Measurements from ENCODE around the gene GIPC3.
A peak's percentile ranks its signal among the peaks of the same experiment; 100 is the strongest.

The GIPC3 gene

DNA sequence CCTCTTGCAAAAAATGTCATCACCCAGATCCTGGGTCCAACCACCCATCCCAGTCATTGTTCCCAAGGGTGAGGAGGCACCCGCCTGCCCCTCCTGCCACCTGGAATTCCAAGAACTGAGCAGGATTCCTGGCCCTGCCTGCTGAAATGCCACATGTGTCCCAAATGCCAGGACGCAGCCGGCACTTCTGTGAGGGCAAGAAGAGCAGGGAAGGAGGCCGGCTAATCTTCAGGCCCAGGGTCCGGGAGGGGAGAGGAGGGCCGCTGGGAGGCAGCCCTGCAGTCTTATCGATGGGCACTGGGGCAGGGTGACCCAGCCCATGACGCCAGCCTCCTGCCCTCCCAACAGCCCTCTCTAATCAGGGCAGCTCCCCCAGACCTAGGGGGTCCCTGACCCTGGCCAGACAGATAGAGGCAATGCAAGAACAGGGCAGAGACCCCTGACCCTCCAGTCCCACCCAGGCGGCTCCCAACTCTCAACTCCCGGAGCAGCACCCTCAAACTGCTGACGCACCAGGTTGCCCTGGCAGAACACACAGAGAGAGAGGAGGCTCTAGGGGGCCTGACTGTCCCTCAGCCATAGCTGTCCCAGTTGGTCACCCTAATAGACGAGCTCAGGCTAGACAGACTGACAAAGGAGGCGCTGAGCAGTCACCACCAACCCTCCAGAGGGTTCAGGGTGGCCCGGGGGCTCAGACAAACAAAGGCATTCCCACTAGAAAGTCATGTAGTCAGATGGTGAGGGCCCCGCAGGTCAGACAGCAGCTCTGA is 29.4 kb upstream of the GIPC3 start:
- no peak for ATAC-seq (ENCODE audit: low read depth)
- Histone ChIP-seq H3K36me3 (ENCODE audit: low read depth) (peaks cover 3% of the 10 kb centered on the region; the same call in 1 of the 2 replicates), H3K4me3 (ENCODE audit: severe bottlenecking) (peak overlapping the region; percentile 78), H3K9me3 (ENCODE audit: severe bottlenecking) (no peaks in the 10 kb centered on the region), H3K4me1 (ENCODE audit: insufficient read depth, poor library complexity, severe bottlenecking) (peaks cover 4% of the 10 kb centered on the region), H3K27ac (ENCODE audit: poor library complexity, severe bottlenecking) (no peak overlapping the region), H3K27me3 (ENCODE audit: insufficient read depth, poor library complexity, severe bottlenecking) (no peaks in the 10 kb centered on the region)
- DNase-seq (ENCODE audit: low spot score) = no peak
- TF ChIP-seq, protein P1, sequence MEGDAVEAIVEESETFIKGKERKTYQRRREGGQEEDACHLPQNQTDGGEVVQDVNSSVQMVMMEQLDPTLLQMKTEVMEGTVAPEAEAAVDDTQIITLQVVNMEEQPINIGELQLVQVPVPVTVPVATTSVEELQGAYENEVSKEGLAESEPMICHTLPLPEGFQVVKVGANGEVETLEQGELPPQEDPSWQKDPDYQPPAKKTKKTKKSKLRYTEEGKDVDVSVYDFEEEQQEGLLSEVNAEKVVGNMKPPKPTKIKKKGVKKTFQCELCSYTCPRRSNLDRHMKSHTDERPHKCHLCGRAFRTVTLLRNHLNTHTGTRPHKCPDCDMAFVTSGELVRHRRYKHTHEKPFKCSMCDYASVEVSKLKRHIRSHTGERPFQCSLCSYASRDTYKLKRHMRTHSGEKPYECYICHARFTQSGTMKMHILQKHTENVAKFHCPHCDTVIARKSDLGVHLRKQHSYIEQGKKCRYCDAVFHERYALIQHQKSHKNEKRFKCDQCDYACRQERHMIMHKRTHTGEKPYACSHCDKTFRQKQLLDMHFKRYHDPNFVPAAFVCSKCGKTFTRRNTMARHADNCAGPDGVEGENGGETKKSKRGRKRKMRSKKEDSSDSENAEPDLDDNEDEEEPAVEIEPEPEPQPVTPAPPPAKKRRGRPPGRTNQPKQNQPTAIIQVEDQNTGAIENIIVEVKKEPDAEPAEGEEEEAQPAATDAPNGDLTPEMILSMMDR (IDR thresholded peaks at IDR 0.05; ENCODE audit: poor library complexity, severe bottlenecking) = no peak

DNA sequence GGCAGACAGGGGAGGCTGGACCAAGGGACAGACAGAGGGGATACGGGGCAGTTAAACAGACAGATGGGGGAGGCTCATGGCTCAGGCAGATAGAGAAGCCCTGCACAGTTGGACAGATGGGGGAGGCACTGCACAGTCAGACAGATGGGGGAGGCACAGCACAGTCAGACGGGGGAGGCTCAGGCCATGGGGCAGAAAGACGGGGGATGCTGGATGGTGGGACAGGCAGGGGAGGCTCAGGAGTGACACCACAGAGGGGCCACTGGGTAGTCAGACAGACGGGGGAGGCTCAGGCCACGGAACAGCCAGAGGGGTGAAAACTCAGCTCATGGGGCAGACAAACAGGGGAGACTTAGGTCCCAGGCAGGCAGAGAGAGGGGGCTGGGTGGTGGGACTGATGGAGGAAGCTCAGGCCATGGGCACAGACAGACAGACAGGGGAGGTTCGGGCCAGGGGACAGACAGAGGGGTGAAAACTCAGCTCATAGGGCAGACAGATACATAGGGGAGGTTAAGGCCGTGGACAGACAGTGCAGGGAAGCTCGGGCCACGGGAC is 28.8 kb upstream of the GIPC3 start:
- DNase-seq (ENCODE audit: low spot score) (peak; percentile 40), ATAC-seq (ENCODE audit: low read depth) (no peak)
- TF ChIP-seq, protein P1 (IDR thresholded peaks at IDR 0.05; ENCODE audit: poor library complexity, severe bottlenecking) = no peak
- H3K4me3 ChIP-seq (ENCODE audit: severe bottlenecking) = peak overlapping the region; percentile 78
- peak overlapping the region; percentile 77 for H3K27ac ChIP-seq (ENCODE audit: poor library complexity, severe bottlenecking)
- no peaks in the 10 kb centered on the region for H3K9me3 ChIP-seq (ENCODE audit: severe bottlenecking)
- H3K27me3 ChIP-seq (ENCODE audit: insufficient read depth, poor library complexity, severe bottlenecking) = no peaks in the 10 kb centered on the region
- peaks cover 4% of the 10 kb centered on the region for H3K4me1 ChIP-seq (ENCODE audit: insufficient read depth, poor library complexity, severe bottlenecking)
- H3K36me3 ChIP-seq (ENCODE audit: low read depth) = no peaks in the 10 kb centered on the region

DNA sequence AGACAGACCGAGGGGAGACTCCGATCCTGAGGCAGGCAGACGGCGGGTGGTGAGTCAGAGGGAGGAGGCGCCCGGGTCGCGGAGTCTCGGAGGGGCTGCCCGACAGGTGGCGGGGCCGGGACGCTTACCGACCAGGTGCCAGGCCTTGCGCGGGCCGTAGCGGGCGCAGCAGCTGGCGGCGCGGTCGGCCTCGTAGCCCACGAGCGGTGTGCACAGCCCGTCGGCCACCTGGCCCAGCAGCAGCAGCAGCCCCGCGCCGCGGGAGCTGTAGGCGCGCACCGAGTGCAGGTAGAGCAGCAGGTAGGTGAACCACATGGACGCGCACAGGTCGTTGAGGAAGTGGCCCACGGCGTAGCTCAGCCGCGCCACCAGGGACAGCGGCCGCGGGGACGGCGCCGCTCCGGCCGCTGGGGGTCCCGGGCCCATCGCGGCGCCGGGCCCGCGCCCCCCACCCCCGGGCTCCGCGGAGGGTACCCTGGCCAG is 28.3 kb upstream of the GIPC3 start:
- TF ChIP-seq, protein P1 (IDR thresholded peaks at IDR 0.05; ENCODE audit: poor library complexity, severe bottlenecking) = peak; percentile 4
- DNase-seq (ENCODE audit: low spot score) (peak; percentile 77), ATAC-seq (ENCODE audit: low read depth) (peak; percentile 39)
- H3K27ac ChIP-seq (ENCODE audit: poor library complexity, severe bottlenecking) = peak overlapping the region; percentile 77
- H3K4me3 ChIP-seq (ENCODE audit: severe bottlenecking) = peak overlapping the region; percentile 78
- H3K9me3 ChIP-seq (ENCODE audit: severe bottlenecking) = no peaks in the 10 kb centered on the region
- peaks cover 4% of the 10 kb centered on the region for H3K4me1 ChIP-seq (ENCODE audit: insufficient read depth, poor library complexity, severe bottlenecking)
- H3K36me3 ChIP-seq (ENCODE audit: low read depth) = no peaks in the 10 kb centered on the region
- H3K27me3 ChIP-seq (ENCODE audit: insufficient read depth, poor library complexity, severe bottlenecking) = no peaks in the 10 kb centered on the region

DNA sequence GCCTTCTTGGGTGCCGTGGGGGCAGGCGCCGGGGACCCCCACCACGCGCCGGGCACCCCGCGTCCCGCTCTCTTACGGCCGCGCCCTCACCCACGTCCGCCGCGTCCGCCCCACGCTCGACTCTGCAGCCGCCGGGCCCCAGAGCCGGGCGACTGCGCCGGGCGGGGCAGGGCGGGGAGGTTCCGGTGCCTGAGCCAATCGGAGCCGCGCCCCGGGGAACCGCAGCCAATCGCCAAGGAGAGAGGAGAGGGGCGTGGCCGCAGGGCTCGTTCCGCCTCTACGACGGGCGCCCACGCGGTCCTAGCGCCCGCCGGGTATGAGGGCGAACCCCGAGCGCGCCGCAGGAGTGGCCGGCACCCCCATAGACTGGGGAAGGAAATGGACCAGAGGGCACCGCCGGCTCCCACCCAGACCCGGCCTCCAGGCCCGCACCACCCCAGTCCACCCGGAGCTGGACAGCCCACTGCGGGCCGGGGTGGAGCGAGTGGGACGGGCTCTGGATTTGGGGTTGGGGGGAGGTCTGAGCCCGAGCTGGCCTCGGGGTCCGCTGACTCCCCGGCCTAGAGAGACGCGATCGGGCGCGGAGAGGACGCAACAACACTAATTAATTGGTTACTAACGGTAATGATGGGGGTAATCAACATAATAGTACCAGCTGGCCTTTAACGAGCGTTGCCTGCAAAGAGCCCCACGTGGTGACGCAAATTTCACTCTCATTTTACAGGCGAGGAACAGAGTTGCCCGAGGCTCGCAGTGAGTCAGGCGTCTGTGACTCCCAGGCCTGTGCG is 27.6 kb upstream of the GIPC3 start, which contains the start of gene MFSD12:
Gene MFSD12 (minus strand): TSS at position 126 of the 788 bp plus-strand sequence. CDS start 183 bp downstream, outside the sequence.
- DNase-seq (ENCODE audit: low spot score) = peak; percentile 91
- Histone ChIP-seq H3K9me3 (ENCODE audit: severe bottlenecking) (no peaks in the 10 kb centered on the region), H3K4me1 (ENCODE audit: insufficient read depth, poor library complexity, severe bottlenecking) (peaks cover 10% of the 10 kb centered on the region), H3K4me3 (ENCODE audit: severe bottlenecking) (peak within 1 kb of the TSS; percentile 78), H3K27ac (ENCODE audit: poor library complexity, severe bottlenecking) (peak within 1 kb of the TSS; percentile 77), H3K27me3 (ENCODE audit: insufficient read depth, poor library complexity, severe bottlenecking) (no peaks in the 10 kb centered on the region), H3K36me3 (ENCODE audit: low read depth) (no peaks in the 10 kb centered on the region)
- TF ChIP-seq, protein P1 (IDR thresholded peaks at IDR 0.05; ENCODE audit: poor library complexity, severe bottlenecking) = no peak
- ATAC-seq (ENCODE audit: low read depth) = peak; percentile 87
